Astrocyte of the cerebellum (primary cell): ENCODE measurements around the gene LUC7L.
"Not testable (repeated sequence)": the region's sequence is repeated elsewhere in the genome, so short reads cannot be mapped to it uniquely, and the experiment has no call there.

Experiments used
- DNase-seq: peaks from one replicate; pipeline ENCODE4 v3.0.0-alpha.2; 2011; ENCODE audit warnings: low read depth
- H3K4me3 ChIP-seq: 2 replicates; pipeline ENCODE4 v1.5.1; 2011; ENCODE audit warnings: mild to moderate bottlenecking, low read depth, low read length, moderate library complexity
- in situ Hi-C: cut with HindIII; loops from 2 replicates; pipeline ENCODE4 v1.10.0; 2017; ENCODE audit warnings: low sequenced_read_pairs
- TF ChIP-seq, protein P1 (sequence below): IDR thresholded peaks from 2 replicates; pipeline ENCODE4 v1.5.1; 2012; ENCODE audit warnings: low read length, low read depth, moderate library complexity, mild to moderate bottlenecking; ENCODE audit errors: missing control alignments

LUC7L gene

DNA sequence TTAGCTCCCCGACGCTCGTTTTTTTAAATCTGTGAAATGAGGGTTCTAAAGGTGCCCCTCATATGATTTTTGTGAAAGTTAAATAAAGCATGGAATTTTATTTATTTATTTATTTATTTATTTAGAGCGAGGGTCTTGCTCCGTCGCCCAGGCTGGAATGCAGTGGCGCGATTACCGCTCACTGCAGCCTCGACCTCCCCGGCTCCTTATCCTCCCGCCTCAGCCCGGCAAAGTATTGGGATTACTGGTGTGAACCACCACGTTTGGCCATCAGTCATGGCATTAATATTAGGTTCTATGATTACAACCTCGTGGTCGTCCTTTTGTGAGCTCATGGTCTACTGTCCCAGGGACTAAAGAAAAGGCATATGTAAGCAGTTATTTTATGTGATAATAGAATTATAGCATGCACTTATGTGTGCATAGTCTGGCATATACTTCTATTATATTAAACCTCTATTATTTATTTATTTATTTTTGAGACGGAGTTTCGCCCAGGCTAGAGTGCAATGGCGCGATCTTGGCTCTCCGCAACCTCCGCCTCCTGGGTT is 557 bp upstream of the LUC7L start:
- no peak for DNase-seq
- in situ Hi-C loops = no loop called here
- TF ChIP-seq, protein P1, sequence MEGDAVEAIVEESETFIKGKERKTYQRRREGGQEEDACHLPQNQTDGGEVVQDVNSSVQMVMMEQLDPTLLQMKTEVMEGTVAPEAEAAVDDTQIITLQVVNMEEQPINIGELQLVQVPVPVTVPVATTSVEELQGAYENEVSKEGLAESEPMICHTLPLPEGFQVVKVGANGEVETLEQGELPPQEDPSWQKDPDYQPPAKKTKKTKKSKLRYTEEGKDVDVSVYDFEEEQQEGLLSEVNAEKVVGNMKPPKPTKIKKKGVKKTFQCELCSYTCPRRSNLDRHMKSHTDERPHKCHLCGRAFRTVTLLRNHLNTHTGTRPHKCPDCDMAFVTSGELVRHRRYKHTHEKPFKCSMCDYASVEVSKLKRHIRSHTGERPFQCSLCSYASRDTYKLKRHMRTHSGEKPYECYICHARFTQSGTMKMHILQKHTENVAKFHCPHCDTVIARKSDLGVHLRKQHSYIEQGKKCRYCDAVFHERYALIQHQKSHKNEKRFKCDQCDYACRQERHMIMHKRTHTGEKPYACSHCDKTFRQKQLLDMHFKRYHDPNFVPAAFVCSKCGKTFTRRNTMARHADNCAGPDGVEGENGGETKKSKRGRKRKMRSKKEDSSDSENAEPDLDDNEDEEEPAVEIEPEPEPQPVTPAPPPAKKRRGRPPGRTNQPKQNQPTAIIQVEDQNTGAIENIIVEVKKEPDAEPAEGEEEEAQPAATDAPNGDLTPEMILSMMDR = no peak
- peak overlapping the region; percentile 97 for H3K4me3 ChIP-seq

DNA sequence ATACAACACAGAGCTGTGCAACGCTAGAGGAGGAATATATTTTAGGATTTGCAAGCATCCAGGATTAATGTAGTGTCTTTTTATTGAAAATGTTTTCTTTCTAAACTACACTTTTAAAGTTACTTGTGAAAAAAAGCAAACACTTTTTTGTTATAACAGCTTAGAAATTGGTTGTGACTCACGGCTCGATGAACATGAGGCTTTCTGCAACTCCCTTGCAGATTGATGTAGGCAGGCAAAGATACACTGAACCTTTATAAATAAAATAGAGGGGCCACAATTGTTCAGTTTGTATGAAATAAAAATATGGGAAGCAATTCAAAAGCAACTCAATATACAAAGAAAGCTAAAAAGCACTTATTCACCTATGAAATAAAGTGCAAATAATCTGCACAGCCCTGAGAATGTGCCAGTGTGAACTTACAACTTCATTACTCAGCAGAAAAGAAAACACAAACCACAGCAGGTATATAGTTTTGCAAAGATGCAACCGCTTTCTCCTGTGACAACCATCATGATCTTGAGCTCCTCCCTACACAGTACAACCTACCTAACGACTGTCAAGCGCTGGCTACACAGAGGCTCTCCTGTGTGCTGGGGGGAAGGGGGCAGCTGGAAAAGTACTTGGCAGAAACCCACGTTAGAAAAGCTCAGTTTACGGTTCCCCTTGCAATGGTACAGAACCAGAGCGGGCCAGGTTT is 948 bp downstream of the LUC7L start:
- in situ Hi-C loops = no loop called here
- DNase-seq = no peak
- TF ChIP-seq, protein P1 = no peak
- peak overlapping the region; percentile 97 for H3K4me3 ChIP-seq

DNA sequence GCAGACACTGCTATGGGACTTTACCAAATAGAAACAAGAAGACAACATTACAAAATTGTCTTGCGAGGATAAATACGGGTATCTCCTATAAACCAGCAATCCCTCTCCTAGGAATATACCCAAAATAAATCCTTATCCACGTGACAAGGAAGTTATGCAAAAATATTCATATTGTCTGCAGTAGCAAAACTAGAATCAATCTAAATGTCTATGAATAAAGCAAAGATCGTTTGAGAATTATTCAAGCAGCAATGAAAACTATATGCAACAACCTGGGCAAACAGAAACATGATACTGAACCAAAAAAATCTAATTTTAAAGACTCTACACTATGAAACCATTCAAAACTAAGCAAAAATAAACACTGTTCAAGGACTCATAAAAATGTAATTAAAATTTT is 9.2 kb downstream of the LUC7L start:
- DNase-seq = no peak
- H3K4me3 ChIP-seq = no peak overlapping the region
- TF ChIP-seq, protein P1 = no peak
- in situ Hi-C loops = no loop called here

DNA sequence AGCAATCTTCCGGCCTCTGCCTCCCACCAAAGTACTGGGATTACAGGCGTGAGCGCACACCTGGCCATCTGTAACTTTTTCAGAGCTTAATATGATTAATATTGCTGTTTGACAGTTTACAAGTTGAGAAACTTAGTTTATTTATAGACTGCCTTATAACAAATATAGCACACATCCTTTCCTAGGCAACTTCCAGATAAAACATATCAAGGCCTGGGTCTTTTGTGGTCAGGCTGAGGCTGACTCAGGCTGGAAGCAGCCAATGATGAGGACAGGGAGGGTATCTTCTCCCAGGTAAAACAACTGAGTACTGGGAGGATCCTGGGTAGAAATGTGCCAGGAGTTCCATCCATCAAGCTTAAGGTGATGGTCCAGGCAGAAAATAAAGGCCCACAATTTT is 16.2 kb downstream of the LUC7L start:
- DNase-seq = no peak
- in situ Hi-C loops = no loop called here
- no peak overlapping the region for H3K4me3 ChIP-seq
- TF ChIP-seq, protein P1 = no peak

DNA sequence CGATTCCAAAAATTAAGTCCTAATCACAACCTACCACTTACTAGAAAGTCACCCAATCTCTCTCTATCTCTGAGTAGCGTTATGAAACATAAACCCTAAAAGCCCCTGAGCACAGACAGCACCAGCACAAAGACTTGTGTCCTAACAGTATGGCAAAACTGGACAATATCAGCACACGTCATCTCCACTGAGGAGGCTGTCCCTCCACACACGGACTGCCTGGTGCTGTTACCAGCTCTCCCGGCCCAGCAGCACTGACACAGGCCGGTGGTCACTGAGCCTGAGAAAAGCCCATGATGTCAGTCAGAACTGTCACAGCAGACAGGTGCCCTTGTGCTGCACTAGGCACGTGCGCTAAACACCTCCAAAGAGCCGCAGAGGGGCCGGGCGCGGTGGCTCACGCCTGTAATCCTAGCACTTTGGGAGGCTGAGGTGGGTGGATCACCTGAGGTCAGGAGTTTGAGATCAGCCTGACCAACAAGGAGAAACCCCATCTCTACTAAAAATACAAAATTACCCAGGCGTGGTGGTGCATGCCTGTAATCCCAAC is 17.5 kb downstream of the LUC7L start:
- in situ Hi-C loops, DNase-seq, H3K4me3 ChIP-seq: not testable (repeated sequence)

DNA sequence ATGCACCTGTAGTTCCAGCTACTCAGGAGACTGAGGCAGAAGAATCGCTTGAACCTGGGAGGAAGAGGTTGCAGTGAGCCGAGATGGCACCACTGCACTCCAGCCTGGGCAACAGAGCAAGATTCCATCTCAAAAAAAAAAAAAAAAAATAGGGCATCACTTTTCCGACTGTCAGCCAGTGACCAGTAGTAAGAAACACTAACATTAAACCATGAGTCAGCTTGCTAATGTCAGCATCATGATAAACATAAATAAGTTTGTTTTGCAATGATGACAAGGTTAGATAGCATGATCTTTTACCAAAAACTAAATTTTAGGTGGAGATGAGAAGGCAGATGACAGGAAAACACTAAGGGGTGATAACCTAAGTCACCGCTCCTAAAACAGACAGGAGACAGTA is 19.9 kb downstream of the LUC7L start:
- in situ Hi-C loops, DNase-seq, H3K4me3 ChIP-seq: not testable (repeated sequence)

DNA sequence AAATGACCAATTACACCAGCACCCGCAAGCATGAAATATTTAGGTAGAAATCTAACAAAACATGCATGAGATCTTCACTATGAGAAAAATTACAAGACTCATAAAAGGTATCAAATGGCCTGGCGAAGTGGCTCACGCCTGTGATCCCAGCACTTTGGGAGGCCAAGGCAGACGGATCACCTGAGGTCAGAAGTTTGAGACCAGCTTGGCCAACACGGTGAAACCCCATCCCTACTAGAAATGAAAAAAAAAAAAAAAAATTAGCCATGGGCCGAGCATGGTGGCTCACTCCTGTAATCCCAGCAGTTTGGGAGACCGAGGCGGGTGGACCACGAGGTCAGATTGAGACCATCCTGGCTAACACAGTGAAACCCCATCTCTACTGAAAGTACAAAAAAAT is 25.2 kb downstream of the LUC7L start:
- in situ Hi-C loops, DNase-seq, H3K4me3 ChIP-seq: not testable (repeated sequence)

DNA sequence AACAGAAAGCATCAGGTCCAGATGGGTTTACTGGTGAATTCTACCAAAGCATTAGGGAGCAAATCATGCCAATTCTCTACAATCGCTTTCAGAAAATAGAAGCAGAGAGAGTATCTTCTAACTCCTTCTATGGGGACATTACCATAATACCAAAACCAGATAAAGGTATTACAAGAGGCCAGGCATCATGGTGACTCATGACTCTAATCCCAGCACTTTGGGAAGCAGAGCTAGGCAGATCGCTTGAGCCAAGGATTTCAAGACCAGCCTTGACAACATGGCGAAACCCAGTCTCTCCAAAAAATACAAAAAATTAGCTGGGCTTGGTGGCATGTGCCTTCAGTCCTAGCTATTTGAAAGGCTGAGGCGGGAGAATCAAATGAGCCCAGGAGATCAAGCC is 26.0 kb downstream of the LUC7L start:
- no peak overlapping the region for H3K4me3 ChIP-seq
- in situ Hi-C loops = no loop called here
- TF ChIP-seq, protein P1 = no peak
- DNase-seq = no peak
